ENCODE results near the gene ARHGAP27.

ARHGAP27 gene

GRCh38 chr17:45355087-45355486 lies 77.6 kb downstream of the ARHGAP27 start:
- no peak overlapping the region for H3K4me2 ChIP-seq (ENCODE audit: insufficient read depth, low read length, poor library complexity, severe bottlenecking)
- H3K9me3 ChIP-seq (replicated peaks in 1 of 2; ENCODE audit: control insufficient read depth in 2 of 2, insufficient read depth in 1 of 2, low read depth in 1 of 2, low read length in 2 of 2), result peaks cover 0 to 4% of the 10 kb centered on the region in 2 donors
- H3K23ac ChIP-seq (ENCODE audit: low read depth, low read length, poor library complexity), result no peak overlapping the region
- no peak overlapping the region for H2AFZ ChIP-seq (ENCODE audit: low read length)
- H3K4me1 ChIP-seq (ENCODE audit: control insufficient read depth in 2 of 2, insufficient read depth in 1 of 2, low read depth in 1 of 2, low read length in 2 of 2), result no peaks in the 10 kb centered on the region
- H3K27me3 ChIP-seq (ENCODE audit: control insufficient read depth in 3 of 3, insufficient read depth in 3 of 3, low read depth in 1 of 3, low read length in 3 of 3), result peaks cover 0 to 2% (median 0%) of the 10 kb centered on the region in 3 experiments
- no peak overlapping the region for H3K9ac ChIP-seq (ENCODE audit: low read depth, low read length, poor library complexity)
- no peak overlapping the region for H3K14ac ChIP-seq (ENCODE audit: low read length)
- H3K27ac ChIP-seq (replicated peaks; ENCODE audit: low read length), result no peak overlapping the region
- H4K91ac ChIP-seq (ENCODE audit: low read depth, low read length, poor library complexity), result no peak overlapping the region
- WGBS, 2 donors (ENCODE audit: extremely low coverage in 2 of 2, insufficient read length in 2 of 2, insufficient replicate concordance in 1 of 2), result no CpG with 5 or more reads among the region's 2 CpGs
- H2BK12ac ChIP-seq (ENCODE audit: low read length), result no peak overlapping the region
- no peak overlapping the region for H3K4ac ChIP-seq (ENCODE audit: low read length)
- H4K8ac ChIP-seq (ENCODE audit: low read depth, low read length), result no peak overlapping the region
- no peak overlapping the region for H2BK120ac ChIP-seq (ENCODE audit: low read depth, low read length)
- no peaks in the 10 kb centered on the region for H3K36me3 ChIP-seq (replicated peaks in 1 of 2; ENCODE audit: control insufficient read depth in 2 of 2, insufficient read depth in 2 of 2, low read length in 2 of 2)
- no peak overlapping the region for H2AK5ac ChIP-seq (ENCODE audit: low read depth, low read length)
- no peak overlapping the region for H3K4me3 ChIP-seq (ENCODE audit: low read length in 2 of 2)
- H2BK5ac ChIP-seq (ENCODE audit: low read length), result no peak overlapping the region
- no peak overlapping the region for H2BK15ac ChIP-seq (ENCODE audit: low read length)
- no peak for DNase-seq (ENCODE audit: low spot score)
- no peak overlapping the region for H3K18ac ChIP-seq (ENCODE audit: low read length)
- no peaks in the 10 kb centered on the region for H3K79me1 ChIP-seq (ENCODE audit: low read depth, low read length)

- no peak for DNase-seq (ENCODE audit: low spot score)
- H2BK12ac ChIP-seq (ENCODE audit: low read length), result no peak overlapping the region
- H3K27ac ChIP-seq (replicated peaks; ENCODE audit: low read length), result no peak overlapping the region
- no peak overlapping the region for H3K4me3 ChIP-seq (ENCODE audit: low read length in 2 of 2)
- H3K4ac ChIP-seq (ENCODE audit: low read length), result no peak overlapping the region
- H3K79me1 ChIP-seq (ENCODE audit: low read depth, low read length), result no peaks in the 10 kb centered on the region
- H3K18ac ChIP-seq (ENCODE audit: low read length), result no peak overlapping the region
- H3K9ac ChIP-seq (ENCODE audit: low read depth, low read length, poor library complexity), result no peak overlapping the region
- no peak overlapping the region for H4K8ac ChIP-seq (ENCODE audit: low read depth, low read length)
- H2AK5ac ChIP-seq (ENCODE audit: low read depth, low read length), result no peak overlapping the region
- no peak overlapping the region for H2BK5ac ChIP-seq (ENCODE audit: low read length)
- no peak overlapping the region for H4K91ac ChIP-seq (ENCODE audit: low read depth, low read length, poor library complexity)
- H3K9me3 ChIP-seq (replicated peaks in 1 of 2; ENCODE audit: control insufficient read depth in 2 of 2, insufficient read depth in 1 of 2, low read depth in 1 of 2, low read length in 2 of 2), result peaks cover 0 to 4% of the 10 kb centered on the region in 2 donors
- H3K4me1 ChIP-seq (ENCODE audit: control insufficient read depth in 2 of 2, insufficient read depth in 1 of 2, low read depth in 1 of 2, low read length in 2 of 2), result no peaks in the 10 kb centered on the region
- H3K4me2 ChIP-seq (ENCODE audit: insufficient read depth, low read length, poor library complexity, severe bottlenecking), result no peak overlapping the region
- H3K36me3 ChIP-seq (replicated peaks in 1 of 2; ENCODE audit: control insufficient read depth in 2 of 2, insufficient read depth in 2 of 2, low read length in 2 of 2), result no peaks in the 10 kb centered on the region
- no peak overlapping the region for H3K23ac ChIP-seq (ENCODE audit: low read depth, low read length, poor library complexity)
- H3K14ac ChIP-seq (ENCODE audit: low read length), result no peak overlapping the region
- H2AFZ ChIP-seq (ENCODE audit: low read length), result no peak overlapping the region
- H3K27me3 ChIP-seq (ENCODE audit: control insufficient read depth in 3 of 3, insufficient read depth in 3 of 3, low read depth in 1 of 3, low read length in 3 of 3), result peaks cover 0 to 2% (median 0%) of the 10 kb centered on the region in 3 experiments
- no peak overlapping the region for H2BK120ac ChIP-seq (ENCODE audit: low read depth, low read length)
- H2BK15ac ChIP-seq (ENCODE audit: low read length), result no peak overlapping the region
- no CpG with 5 or more reads among the region's 4 CpGs for WGBS, 2 donors (ENCODE audit: extremely low coverage in 2 of 2, insufficient read length in 2 of 2, insufficient replicate concordance in 1 of 2)
Observed at GRCh38 chr17:45353043-45353442, 79.6 kb downstream of the ARHGAP27 start.

GRCh38 chr17:45351831-45352230 lies 80.8 kb downstream of the ARHGAP27 start:
- Histone ChIP-seq H3K4me2 (ENCODE audit: insufficient read depth, low read length, poor library complexity, severe bottlenecking) (no peak overlapping the region), H2AK5ac (ENCODE audit: low read depth, low read length) (no peak overlapping the region)
- WGBS, 2 donors (ENCODE audit: extremely low coverage in 2 of 2, insufficient read length in 2 of 2, insufficient replicate concordance in 1 of 2), result no CpG with 5 or more reads among the region's 2 CpGs

GRCh38 chr17:45347444-45347843 lies 85.2 kb downstream of the ARHGAP27 start:
- no peak overlapping the region for H3K14ac ChIP-seq (ENCODE audit: low read length)
- no peak overlapping the region for H2AK5ac ChIP-seq (ENCODE audit: low read depth, low read length)
- H2BK120ac ChIP-seq (ENCODE audit: low read depth, low read length), result no peak overlapping the region
- H2BK15ac ChIP-seq (ENCODE audit: low read length), result no peak overlapping the region
- no peak overlapping the region for H4K91ac ChIP-seq (ENCODE audit: low read depth, low read length, poor library complexity)
- H3K27ac ChIP-seq (replicated peaks; ENCODE audit: low read length), result no peak overlapping the region
- no peak overlapping the region for H2BK5ac ChIP-seq (ENCODE audit: low read length)
- no peak overlapping the region for H3K4ac ChIP-seq (ENCODE audit: low read length)
- H3K4me3 ChIP-seq (ENCODE audit: low read length in 2 of 2), result no peak overlapping the region
- H3K79me1 ChIP-seq (ENCODE audit: low read depth, low read length), result no peaks in the 10 kb centered on the region
- no peak overlapping the region for H3K4me2 ChIP-seq (ENCODE audit: insufficient read depth, low read length, poor library complexity, severe bottlenecking)
- no peak overlapping the region for H3K9ac ChIP-seq (ENCODE audit: low read depth, low read length, poor library complexity)
- peaks cover 0 to 4% of the 10 kb centered on the region in 2 donors for H3K9me3 ChIP-seq (replicated peaks in 1 of 2; ENCODE audit: control insufficient read depth in 2 of 2, insufficient read depth in 1 of 2, low read depth in 1 of 2, low read length in 2 of 2)
- H4K8ac ChIP-seq (ENCODE audit: low read depth, low read length), result no peak overlapping the region
- H2BK12ac ChIP-seq (ENCODE audit: low read length), result no peak overlapping the region
- no peak overlapping the region for H3K23ac ChIP-seq (ENCODE audit: low read depth, low read length, poor library complexity)
- H3K18ac ChIP-seq (ENCODE audit: low read length), result no peak overlapping the region
- H3K4me1 ChIP-seq (ENCODE audit: control insufficient read depth in 2 of 2, insufficient read depth in 1 of 2, low read depth in 1 of 2, low read length in 2 of 2), result peaks cover 0 to 4% of the 10 kb centered on the region in 2 donors
- H3K27me3 ChIP-seq (ENCODE audit: control insufficient read depth in 3 of 3, insufficient read depth in 3 of 3, low read depth in 1 of 3, low read length in 3 of 3), result peaks cover 0 to 7% (median 0%) of the 10 kb centered on the region in 3 experiments
- H2AFZ ChIP-seq (ENCODE audit: low read length), result no peak overlapping the region
- no peak for DNase-seq (ENCODE audit: low spot score)
- WGBS, 2 donors (ENCODE audit: extremely low coverage in 2 of 2, insufficient read length in 2 of 2, insufficient replicate concordance in 1 of 2), result no CpG with 5 or more reads among the region's 6 CpGs
- no peaks in the 10 kb centered on the region for H3K36me3 ChIP-seq (replicated peaks in 1 of 2; ENCODE audit: control insufficient read depth in 2 of 2, insufficient read depth in 2 of 2, low read length in 2 of 2)

More at GRCh38 chr17:45351831-45352230, 80.8 kb downstream of the ARHGAP27 start:
- Histone ChIP-seq H4K8ac (ENCODE audit: low read depth, low read length) (no peak overlapping the region), H2BK12ac (ENCODE audit: low read length) (no peak overlapping the region), H2AFZ (ENCODE audit: low read length) (no peak overlapping the region), H3K23ac (ENCODE audit: low read depth, low read length, poor library complexity) (no peak overlapping the region), H3K4ac (ENCODE audit: low read length) (no peak overlapping the region), H3K4me3 (ENCODE audit: low read length in 2 of 2) (no peak overlapping the region), H2BK5ac (ENCODE audit: low read length) (no peak overlapping the region), H3K9ac (ENCODE audit: low read depth, low read length, poor library complexity) (no peak overlapping the region), H3K9me3 (replicated peaks in 1 of 2; ENCODE audit: control insufficient read depth in 2 of 2, insufficient read depth in 1 of 2, low read depth in 1 of 2, low read length in 2 of 2) (peaks cover 0 to 4% of the 10 kb centered on the region in 2 donors), H3K79me1 (ENCODE audit: low read depth, low read length) (no peaks in the 10 kb centered on the region), H3K27ac (replicated peaks; ENCODE audit: low read length) (no peak overlapping the region), H3K4me1 (ENCODE audit: control insufficient read depth in 2 of 2, insufficient read depth in 1 of 2, low read depth in 1 of 2, low read length in 2 of 2) (no peaks in the 10 kb centered on the region), H2BK15ac (ENCODE audit: low read length) (no peak overlapping the region), H3K18ac (ENCODE audit: low read length) (no peak overlapping the region), H4K91ac (ENCODE audit: low read depth, low read length, poor library complexity) (no peak overlapping the region), H3K14ac (ENCODE audit: low read length) (no peak overlapping the region), H3K36me3 (replicated peaks in 1 of 2; ENCODE audit: control insufficient read depth in 2 of 2, insufficient read depth in 2 of 2, low read length in 2 of 2) (no peaks in the 10 kb centered on the region), H3K27me3 (ENCODE audit: control insufficient read depth in 3 of 3, insufficient read depth in 3 of 3, low read depth in 1 of 3, low read length in 3 of 3) (peaks cover 0 to 5% (median 0%) of the 10 kb centered on the region in 3 experiments), H2BK120ac (ENCODE audit: low read depth, low read length) (no peak overlapping the region)
- no peak for DNase-seq (ENCODE audit: low spot score)

All from neuronal stem cell (in vitro differentiated cells).